ENCODE results near the gene KCTD19.

KCTD19 gene

DNA sequence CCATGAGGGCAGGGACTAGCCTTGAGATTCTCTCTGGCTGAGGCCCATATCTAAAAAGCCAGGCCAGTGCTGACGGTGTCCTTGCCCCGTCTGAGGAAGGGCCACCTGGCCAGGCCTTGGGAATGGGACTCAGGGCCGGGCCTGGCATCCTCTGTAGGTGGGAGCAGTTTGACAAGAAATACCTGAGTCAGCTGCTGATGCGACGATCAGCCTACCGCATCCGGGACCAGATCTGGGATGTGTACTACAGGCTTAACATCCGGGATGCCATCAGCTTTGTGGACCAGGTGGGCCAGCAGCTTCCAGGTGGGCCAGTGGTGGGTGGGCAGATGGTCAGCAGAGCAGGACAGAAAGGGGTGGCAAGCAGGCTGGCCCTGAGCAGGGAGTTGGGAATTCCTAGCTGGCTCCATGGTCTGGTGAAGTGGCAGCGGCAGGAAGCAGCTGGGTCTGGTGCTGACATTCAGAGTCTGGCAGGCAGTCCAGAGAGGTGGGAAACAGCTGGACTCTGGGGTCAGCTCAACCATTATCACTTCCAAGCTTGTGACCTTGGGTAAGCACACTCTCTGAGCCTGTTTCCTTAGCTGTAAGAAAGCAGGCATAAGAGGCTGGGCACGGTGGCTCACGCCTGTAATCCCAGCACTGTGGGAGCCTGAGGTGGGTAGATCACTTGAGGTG, 68.2 kb downstream of the KCTD19 start:
- no peak for TF ChIP-seq ZFX (IDR thresholded peaks at IDR 0.05)
- TF ChIP-seq, protein P1, sequence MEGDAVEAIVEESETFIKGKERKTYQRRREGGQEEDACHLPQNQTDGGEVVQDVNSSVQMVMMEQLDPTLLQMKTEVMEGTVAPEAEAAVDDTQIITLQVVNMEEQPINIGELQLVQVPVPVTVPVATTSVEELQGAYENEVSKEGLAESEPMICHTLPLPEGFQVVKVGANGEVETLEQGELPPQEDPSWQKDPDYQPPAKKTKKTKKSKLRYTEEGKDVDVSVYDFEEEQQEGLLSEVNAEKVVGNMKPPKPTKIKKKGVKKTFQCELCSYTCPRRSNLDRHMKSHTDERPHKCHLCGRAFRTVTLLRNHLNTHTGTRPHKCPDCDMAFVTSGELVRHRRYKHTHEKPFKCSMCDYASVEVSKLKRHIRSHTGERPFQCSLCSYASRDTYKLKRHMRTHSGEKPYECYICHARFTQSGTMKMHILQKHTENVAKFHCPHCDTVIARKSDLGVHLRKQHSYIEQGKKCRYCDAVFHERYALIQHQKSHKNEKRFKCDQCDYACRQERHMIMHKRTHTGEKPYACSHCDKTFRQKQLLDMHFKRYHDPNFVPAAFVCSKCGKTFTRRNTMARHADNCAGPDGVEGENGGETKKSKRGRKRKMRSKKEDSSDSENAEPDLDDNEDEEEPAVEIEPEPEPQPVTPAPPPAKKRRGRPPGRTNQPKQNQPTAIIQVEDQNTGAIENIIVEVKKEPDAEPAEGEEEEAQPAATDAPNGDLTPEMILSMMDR (conservative IDR thresholded peaks at IDR 0.05): no peak
- H3K27ac ChIP-seq: no peak overlapping the region

DNA sequence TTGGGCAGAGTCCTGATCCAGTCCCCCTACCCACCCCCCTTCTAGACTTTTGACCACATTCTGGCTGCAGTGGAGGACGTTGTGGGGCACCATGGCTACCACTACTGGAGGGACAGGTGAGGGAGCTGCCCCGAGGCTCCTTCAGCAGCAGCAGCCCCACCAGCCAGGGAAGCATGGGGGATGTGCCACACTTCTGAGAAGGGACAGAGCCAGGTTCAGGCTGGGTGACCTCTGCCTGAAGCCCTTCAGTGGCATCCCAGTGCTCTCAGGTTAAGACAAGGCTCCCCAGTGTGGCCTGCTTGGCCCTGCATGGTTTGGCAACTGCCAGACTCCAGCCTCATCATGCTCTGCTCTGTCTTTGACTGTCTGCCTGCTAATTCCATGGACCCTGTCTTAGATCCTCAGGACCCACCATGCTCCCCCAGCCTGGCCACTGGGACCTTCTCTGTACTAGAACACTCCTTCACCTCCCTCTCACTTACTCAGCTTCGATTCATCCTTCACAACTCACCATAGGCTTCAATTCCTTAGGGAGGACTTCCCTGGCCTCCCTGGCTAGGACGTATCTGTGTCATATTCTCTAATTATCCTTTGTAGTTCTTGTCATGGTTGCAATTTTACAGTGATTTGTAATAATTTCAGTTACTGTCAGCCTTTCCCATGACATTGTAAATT, 68.9 kb downstream of the KCTD19 start:
- H3K27ac ChIP-seq: no peak overlapping the region
- no peak for TF ChIP-seq ZFX (IDR thresholded peaks at IDR 0.05)
- TF ChIP-seq, protein P1 (conservative IDR thresholded peaks at IDR 0.05): no peak

DNA sequence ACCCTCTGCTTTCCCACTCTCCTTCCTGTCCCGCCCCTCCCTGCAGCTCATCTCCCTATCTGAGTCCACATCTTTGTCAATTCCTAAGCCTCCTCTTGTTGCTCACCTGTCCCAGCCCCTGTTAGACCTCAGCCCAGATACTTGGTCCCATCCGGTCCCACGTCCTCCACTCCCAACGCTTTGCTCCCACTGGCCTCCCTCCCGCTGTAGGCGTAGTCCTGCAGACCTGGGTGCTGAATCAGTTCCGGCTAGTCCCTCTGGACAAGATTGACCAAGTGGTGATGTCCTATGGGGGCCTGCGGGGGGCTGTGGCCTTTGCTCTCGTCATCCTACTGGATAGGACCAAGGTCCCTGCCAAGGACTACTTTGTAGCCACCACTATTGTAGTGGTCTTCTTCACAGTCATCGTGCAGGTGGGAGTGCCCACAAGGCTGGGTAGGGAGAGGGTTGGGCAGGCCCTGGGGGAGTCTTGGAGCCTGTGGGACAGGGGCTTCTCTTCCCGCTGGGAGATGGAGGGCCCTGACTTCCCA, 69.8 kb downstream of the KCTD19 start:
- no peak overlapping the region for H3K27ac ChIP-seq
- TF ChIP-seq, protein P1 (conservative IDR thresholded peaks at IDR 0.05): no peak
- TF ChIP-seq ZFX (IDR thresholded peaks at IDR 0.05): no peak

DNA sequence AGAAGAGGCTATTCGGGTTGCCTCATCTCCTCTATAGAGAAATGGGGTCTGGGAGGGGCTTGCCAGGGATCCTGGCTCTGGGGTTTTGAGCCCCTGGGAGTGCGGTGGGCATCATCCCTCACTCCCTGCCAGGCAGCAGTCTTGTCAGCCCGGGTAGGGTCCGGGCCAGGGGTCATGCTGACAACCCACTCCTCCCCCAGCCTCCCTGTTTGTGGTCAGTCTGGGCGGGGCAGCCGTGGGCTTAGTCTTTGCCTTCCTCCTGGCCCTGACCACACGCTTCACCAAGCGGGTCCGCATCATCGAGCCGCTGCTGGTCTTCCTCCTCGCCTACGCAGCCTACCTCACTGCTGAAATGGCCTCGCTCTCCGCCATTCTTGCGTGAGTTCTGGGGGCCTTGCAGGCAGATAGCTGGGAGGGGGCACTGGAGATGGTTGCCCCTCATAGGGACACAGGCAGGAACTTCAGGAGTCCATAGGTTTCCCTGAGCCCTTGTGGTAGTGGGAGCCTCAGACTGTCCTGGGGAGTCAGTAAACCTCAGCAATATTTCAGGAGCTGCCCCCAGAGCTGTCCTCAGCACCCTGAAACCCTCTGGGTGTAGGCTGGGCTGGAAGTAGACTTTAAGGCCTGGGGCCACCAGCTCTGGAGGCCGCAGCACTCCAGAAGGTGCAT, 70.9 kb downstream of the KCTD19 start:
- no peak overlapping the region for H3K27ac ChIP-seq
- TF ChIP-seq, protein P1 (conservative IDR thresholded peaks at IDR 0.05): no peak
- no peak for TF ChIP-seq ZFX (IDR thresholded peaks at IDR 0.05)

DNA sequence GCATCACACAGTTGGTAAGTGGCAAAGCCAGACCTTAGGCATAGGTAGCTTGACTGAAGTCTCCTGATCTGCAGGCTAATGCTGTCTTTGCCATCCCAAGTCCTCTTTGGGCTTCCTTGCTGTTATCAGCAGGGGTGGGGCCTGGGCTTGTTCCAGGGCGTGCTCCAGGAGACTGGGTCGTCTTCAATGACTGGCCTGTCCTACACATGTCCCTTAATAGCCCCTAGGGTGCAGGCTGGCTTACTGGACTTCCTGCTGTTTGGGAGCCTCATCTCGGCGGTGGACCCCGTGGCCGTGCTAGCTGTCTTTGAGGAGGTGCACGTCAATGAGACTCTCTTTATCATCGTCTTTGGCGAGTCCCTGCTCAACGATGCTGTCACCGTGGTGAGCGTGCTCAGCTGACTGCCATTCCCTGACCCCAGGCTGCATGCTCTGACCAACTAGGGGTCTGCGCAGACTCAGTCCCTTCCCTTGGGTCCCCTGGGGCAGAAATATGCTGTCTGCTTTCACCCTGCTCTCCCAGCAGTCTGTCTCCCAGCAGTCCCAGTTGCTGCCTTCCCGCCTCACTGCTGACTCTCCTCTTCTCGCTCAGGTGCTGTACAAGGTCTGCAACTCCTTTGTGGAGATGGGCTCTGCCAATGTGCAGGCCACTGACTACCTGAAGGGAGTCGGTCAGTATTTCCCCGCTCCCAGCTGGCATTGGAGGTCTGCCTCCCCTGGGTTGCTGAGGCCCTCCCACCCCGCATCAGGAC, 71.6 kb downstream of the KCTD19 start:
- no peak for TF ChIP-seq ZFX (IDR thresholded peaks at IDR 0.05)
- TF ChIP-seq, protein P1 (conservative IDR thresholded peaks at IDR 0.05): no peak
- H3K27ac ChIP-seq: no peak overlapping the region

DNA sequence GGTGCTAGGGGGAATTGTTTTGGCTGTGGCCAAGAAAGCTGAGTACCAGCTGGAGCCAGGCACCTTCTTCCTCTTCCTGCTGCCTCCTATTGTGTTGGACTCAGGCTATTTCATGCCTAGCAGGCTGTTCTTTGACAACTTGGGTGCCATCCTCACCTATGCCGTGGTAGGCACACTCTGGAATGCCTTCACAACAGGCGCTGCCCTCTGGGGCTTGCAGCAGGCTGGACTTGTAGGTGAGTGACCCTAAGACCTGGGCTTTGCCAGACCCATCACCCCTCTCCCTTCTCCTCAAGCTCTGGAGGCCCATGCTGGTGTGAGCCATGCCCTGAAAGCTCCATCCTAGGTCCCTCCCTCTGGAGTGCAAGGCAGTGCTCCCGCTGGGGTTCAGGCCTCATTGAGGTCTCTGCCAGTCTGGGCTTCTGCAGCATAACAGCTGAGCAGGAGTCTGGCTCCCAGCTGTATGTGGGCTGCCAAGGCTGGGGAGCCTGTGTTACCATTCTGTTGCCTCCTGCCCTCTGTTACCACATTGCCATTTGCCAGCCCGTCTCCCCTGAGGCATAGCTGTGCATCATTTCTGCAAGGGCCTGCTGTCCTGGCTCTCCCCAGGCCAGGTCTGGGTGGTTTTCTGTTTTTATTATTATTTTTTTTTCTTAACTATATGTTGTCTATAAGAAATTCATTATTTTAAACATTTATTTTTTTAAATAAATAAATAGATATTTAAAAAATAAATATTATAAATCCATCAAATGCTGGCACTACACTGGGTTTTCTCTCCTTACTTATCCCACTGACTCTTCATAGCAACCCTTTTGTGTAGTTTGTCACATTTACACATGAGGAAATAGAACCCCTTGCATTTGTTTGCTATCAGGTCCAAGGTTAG, 73.7 kb downstream of the KCTD19 start:
- TF ChIP-seq ZFX (IDR thresholded peaks at IDR 0.05): no peak
- TF ChIP-seq, protein P1 (conservative IDR thresholded peaks at IDR 0.05): no peak
- H3K27ac ChIP-seq: no peak overlapping the region
